HG03066 (cell line): Measurements from ENCODE around the gene SLC44A4.
"Not testable (repeated sequence)": the region's sequence is repeated elsewhere in the genome, so short reads cannot be mapped to it uniquely, and the experiment has no call there.

Source experiments
- ATAC-seq: cut with Tn5 transposase; IDR thresholded peaks from one replicate; pipeline ENCODE4 v1.9.1; 2021; ENCODE audit warnings: low read depth; ENCODE audit not compliant: unreplicated experiment

SLC44A4 gene

DNA sequence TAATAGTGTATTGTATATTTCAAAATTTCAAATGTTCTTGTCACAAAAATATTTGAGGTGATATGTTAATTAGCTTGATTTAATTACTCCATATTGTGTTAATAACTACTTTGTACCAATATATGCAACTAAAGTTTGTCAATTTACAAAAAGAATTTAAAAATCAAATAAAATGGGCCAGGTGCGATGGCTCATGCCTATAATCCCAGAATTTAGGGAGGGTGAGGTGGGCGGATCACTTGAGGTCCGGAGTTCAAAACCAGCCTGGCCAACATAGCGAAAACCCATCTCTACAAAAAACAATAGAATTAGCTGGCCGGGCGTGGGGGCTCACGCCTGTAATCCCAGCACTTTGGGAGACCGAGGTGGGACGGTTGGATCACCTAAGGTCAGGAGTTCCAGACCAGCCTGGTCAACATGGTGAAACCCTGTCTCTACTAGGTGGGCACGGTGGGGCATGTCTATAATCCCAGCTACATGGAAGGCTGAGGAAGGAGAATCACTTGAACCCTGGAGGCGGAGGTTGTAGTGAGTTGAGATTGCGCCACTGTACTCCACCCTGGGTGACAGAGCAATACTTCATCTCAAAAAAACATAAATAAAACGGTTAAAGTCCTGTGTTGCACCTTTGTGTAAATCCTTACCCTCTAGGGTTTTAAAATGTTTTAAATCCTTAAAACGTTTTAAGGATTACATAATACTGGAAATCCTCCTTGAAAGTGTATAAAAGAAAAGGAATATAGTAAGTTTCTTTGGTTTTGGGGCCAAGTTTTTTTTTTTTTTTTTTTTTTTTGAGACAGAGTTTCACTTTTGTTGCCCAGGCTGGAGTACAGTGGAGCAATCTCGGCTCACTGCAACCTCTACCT, 47.2 kb downstream of the SLC44A4 start:
- ATAC-seq = no peak

GRCh38 chr6:31830886-31831335, 47.9 kb downstream of the SLC44A4 start:
- ATAC-seq = no peak

DNA sequence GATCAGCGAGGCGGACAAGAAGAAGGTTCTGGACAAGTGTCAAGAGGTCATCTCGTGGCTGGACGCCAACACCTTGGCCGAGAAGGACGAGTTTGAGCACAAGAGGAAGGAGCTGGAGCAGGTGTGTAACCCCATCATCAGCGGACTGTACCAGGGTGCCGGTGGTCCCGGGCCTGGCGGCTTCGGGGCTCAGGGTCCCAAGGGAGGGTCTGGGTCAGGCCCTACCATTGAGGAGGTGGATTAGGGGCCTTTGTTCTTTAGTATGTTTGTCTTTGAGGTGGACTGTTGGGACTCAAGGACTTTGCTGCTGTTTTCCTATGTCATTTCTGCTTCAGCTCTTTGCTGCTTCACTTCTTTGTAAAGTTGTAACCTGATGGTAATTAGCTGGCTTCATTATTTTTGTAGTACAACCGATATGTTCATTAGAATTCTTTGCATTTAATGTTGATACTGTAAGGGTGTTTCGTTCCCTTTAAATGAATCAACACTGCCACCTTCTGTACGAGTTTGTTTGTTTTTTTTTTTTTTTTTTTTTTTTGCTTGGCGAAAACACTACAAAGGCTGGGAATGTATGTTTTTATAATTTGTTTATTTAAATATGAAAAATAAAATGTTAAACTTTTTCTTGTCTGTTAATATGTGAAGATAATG, 49.0 kb downstream of the SLC44A4 start:
- ATAC-seq = no peak

DNA sequence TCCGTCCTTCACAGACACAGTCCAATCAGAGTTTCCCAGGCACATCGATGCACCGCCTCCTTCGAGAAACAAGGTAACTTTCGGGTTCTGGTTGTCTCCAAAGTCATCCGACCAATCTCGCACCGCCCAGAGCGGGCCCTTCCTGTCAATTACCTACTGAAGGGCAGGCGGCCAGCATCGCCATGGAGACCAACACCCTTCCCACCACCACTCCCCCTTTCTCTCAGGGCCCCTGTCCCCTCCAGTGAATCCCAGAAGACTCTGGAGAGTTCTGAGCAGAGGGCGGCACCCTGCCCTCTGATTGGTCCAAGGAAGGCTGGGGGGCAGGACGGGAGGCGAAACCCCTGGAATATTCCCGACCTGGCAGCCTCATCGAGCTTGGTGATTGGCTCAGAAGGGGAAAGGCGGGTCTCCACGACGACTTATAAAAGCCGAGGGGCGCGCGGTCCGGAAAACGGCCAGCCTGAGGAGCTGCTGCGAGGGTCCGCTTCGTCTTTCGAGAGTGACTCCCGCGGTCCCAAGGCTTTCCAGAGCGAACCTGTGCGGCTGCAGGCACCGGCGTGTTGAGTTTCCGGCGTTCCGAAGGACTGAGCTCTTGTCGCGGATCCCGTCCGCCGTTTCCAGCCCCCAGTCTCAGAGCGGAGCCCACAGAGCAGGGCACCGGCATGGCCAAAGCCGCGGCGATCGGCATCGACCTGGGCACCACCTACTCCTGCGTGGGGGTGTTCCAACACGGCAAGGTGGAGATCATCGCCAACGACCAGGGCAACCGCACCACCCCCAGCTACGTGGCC, 51.3 kb downstream of the SLC44A4 start, which contains the start of gene HSPA1B:
TSS of gene HSPA1B (plus strand) at position 453 of the 794 bp plus-strand sequence. CDS start at position 666, 213 bp downstream.
- ATAC-seq = peak; percentile 49

DNA sequence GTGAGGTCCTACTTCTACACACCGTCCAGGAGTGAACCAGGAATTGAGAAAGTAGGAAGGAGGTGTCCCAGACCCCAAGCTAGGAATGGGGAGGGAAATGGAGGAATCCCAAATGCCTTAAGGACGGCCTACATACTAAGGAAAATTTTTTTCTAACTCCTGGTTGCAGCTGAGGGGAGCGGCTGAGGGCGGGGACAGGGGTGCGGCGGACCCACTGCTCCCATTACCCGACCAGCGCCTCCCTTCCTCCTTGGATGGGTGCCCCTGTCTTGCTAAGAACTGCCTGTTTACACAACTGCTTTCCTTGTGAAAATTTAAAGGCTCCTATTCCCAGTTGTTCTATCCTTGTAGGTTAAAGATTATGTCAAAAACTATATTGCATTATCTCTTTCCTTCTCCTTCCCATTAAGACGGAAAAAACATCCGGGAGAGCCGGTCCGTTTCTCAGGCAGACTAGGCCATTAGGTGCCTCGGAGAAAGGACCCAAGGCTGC, 52.0 kb downstream of the SLC44A4 start:
- no peak for ATAC-seq

- ATAC-seq = no peak
Observed at GRCh38 chr6:31825553-31825952, 53.2 kb downstream of the SLC44A4 start.

- not testable (repeated sequence) for ATAC-seq
Observed at GRCh38 chr6:31823592-31824196, 55.1 kb downstream of the SLC44A4 start.

DNA sequence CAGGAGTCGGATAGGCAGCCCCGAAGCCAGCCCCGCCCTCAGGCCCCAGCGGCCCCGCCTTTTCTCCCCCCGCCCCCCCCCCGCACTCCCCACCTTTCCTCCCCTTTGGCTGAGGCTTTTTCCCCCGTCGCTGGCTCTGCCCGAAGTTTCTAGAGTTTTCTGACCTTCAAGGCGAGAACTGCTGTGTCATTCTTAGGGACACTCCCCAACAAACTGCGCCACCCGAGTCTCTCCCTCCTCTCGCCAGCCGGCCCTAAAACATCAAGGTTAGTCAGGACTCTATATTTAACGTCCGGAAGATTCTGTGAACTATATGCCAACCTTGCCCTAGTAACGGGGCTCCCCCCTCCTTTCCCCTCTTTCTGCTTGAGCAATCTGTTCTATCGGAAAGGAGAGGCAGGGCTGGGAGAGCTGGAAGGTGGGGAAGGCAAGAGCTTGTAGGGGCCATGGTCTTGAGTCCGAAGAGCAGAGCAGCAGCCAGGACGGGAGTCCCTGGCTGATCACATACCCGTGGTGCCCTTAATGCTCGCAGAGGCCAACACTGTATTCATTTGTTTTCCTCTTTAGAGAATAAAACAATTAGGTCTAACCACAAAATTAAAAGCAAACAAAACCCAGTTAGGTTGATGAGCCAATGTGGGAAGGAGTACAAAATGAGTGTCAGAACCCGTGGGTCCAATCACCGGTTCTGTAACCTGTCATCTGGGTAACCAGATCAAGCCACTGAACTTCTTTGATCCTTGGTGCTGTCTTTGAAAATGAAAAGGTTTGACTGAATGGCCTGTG, 56.6 kb downstream of the SLC44A4 start:
- ATAC-seq = no peak

DNA sequence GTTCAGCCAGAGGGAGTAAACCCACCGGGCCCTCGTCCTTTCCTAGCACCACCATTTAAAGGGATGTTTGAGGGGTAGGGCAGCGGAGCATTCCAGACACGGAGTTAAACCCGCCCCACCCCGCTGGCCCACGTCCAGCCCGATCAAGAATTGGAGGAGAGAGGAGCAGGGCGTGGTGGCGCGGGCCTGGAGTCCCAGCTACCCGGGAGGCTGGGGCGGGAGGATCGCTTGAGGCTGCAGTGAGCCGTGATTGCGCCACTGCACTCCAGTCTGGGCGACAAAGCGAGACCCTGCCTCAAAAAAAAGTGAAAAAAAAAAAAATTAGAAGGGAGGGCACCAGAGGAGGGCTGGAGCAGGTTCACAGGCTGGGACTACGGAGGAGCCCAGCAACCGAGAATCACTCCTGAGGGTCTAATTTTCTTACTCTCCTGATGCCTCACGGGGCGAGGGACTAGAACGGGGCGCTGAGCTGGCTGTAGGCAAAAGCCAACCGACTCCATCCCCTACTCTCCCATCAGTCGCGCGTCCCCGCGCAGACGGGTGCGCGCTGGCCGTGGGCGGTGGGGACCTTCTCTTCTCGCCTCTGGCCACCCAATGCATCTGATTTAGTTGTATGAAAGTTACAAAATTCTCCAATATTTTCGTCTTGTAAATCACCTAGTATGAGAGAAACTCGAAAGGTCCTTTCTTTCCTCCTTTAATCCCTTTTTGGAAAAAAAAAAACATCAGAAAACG, 57.3 kb downstream of the SLC44A4 start:
- ATAC-seq = no peak

DNA sequence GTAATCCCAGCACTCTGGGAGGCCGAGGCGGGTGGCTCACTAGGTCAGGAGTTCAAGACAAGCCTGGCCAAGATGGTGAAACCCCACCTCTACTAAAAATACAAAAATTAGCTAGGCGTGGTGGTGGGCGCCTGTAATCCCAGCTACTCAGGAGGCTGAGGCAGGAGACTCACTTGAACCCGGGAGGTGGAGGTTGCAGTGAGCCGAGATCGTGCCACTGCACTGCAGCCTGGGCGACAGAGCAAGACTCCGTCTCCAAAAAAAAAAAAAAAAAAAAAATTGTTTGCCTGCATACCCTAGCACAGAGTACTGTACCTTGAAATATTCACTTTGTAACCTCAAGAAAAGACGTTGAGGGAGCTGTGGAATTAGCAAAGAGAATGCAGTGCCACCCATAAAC, 58.4 kb downstream of the SLC44A4 start:
- not testable (repeated sequence) for ATAC-seq

DNA sequence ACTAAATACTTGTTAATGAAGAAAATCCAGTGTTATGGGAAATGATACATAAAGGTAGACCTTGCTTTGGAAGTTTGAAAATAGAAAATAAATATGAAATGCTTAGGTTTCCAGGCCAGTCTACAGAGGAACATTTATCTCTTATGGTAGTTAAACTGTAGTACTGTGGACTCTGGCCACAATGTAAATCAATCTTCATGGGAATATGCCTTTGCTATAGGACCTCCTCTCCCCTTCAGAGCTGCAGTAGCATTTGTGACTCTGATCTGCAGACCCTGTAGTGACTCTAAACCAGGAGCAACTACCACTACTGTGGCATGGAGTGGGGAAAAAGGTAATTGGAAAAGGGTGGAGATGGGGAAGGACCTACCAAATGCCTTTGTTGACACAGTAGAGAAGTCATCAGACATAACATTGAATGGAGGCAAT, 58.9 kb downstream of the SLC44A4 start:
- ATAC-seq = no peak

DNA sequence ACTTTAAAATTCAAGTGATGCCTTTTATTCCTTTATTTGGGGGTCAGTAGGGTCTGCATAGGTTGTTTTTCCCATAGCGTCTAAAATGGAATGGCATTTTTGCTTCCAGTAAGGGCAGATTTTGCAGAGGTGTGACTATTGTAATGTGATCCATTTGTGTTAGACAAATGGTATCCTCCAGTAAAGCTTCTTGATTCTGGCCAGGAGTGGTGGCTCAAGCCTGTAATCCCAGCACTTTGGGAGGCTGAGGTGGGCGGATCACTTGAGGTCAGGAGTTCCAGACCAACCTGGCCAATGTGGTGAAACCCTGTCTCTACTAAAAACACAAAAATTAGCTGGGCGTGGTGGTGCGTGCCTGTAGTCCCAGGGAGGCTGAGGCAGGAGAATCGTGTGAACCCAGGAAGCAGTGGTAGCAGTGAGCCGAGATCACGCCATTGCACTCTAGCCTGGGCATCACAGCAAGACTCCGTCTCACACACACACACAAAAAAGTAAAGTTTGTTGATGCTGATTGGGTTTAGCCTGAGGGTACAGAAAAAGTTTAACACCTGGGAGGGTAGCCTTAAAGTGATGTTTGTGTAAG, 60.8 kb downstream of the SLC44A4 start:
- ATAC-seq = not testable (repeated sequence)

DNA sequence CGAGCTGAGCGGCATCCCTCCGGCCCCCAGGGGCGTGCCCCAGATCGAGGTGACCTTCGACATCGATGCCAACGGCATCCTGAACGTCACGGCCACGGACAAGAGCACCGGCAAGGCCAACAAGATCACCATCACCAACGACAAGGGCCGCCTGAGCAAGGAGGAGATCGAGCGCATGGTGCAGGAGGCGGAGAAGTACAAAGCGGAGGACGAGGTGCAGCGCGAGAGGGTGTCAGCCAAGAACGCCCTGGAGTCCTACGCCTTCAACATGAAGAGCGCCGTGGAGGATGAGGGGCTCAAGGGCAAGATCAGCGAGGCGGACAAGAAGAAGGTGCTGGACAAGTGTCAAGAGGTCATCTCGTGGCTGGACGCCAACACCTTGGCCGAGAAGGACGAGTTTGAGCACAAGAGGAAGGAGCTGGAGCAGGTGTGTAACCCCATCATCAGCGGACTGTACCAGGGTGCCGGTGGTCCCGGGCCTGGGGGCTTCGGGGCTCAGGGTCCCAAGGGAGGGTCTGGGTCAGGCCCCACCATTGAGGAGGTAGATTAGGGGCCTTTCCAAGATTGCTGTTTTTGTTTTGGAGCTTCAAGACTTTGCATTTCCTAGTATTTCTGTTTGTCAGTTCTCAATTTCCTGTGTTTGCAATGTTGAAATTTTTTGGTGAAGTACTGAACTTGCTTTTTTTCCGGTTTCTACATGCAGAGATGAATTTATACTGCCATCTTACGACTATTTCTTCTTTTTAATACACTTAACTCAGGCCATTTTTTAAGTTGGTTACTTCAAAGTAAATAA, 61.5 kb downstream of the SLC44A4 start:
- ATAC-seq = not testable (repeated sequence)

DNA sequence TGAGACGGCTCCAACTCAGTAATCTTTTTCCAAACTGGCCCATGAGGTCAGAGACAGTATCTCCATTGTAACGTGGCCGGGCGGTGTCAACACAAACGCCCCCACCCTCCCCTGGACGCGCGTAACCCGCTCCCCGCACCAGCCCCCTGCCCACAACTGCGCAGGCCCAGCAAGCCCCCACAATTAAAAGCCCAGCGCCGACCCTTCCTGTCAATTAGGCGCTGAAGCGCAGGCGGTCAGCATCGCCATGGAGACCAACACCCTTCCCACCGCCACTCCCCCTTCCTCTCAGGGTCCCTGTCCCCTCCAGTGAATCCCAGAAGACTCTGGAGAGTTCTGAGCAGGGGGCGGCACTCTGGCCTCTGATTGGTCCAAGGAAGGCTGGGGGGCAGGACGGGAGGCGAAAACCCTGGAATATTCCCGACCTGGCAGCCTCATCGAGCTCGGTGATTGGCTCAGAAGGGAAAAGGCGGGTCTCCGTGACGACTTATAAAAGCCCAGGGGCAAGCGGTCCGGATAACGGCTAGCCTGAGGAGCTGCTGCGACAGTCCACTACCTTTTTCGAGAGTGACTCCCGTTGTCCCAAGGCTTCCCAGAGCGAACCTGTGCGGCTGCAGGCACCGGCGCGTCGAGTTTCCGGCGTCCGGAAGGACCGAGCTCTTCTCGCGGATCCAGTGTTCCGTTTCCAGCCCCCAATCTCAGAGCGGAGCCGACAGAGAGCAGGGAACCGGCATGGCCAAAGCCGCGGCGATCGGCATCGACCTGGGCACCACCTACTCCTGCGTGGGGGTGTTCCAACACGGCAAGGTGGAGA, 63.6 kb downstream of the SLC44A4 start, which contains the start of the genes HSPA1A and HSPA1L:
TSS of gene HSPA1A (plus strand) at position 519 of the 814 bp plus-strand sequence. CDS start at position 733, 214 bp downstream.
TSS of gene HSPA1L (minus strand) at position 259 of the 814 bp plus-strand sequence. CDS start 3,311 bp downstream, outside the sequence.
- ATAC-seq = no peak

GRCh38 chr6:31814677-31815024, 64.1 kb downstream of the SLC44A4 start:
- ATAC-seq = no peak

DNA sequence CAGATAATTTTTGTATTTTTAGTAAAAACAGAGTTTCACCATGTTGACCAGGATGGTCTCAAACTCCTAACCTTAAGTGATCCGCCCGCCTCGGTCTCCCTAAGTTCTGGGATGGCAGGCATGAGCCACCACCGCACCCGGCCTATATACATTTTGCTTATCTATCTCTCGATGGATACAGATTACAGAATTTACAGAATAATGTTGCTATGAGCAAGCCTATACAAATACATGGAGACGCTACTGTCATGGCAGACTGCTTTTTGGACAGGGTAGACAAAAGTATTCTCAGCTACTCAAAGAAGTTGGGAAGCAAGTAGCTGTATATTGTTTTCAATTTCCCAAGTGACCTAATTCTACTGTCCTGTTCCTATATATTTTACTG, 65.3 kb downstream of the SLC44A4 start:
- no peak for ATAC-seq
